Stimulated activated CD8-positive, alpha-beta memory T cell treated with anti-CD3 and anti-CD28 coated beads, Interleukin-4, amount 100 ng/mL, for 4 hours (primary cell): Measurements from ENCODE around the gene PJA1.

Experiments
- DNase-seq, 2 donors: peaks; one replicate each; pipeline ENCODE4 v3.0.0-alpha.2; 2020; ENCODE audit warnings: low read depth in 2 of 2, low spot score in 1 of 2

Gene PJA1

GRCh38 chrX:69116077-69116476 lies 49.2 kb downstream of the PJA1 start:
- no peak for DNase-seq

- no peak for DNase-seq
Observed at GRCh38 chrX:69113723-69114122, 51.5 kb downstream of the PJA1 start.
